ENCODE data around the gene AHCYL1. TPM values are rescaled to one million over a fixed set of nuclear protein-coding genes. Genes with fewer than 3 reads are reported as not detected.

Gene AHCYL1
- total RNA-seq, 1 donor from 2014 or later = 21.2 TPM

Other genes starting within 250 kb of the AHCYL1 start
- 80.3 TPM for gene GSTM3, start 243.7 kb upstream of the AHCYL1 start, total RNA-seq
- not detected for gene EPS8L3, start 220.8 kb upstream of the AHCYL1 start, total RNA-seq
- 1.6 TPM for gene CSF1, start 73.9 kb upstream of the AHCYL1 start, total RNA-seq
- gene STRIP1, start 49.9 kb downstream of the AHCYL1 start, total RNA-seq = 98.2 TPM
- gene ALX3, start 85.9 kb downstream of the AHCYL1 start, total RNA-seq = 0.41 TPM
- gene UBL4B, start 127.7 kb downstream of the AHCYL1 start, total RNA-seq = 0.41 TPM
- 16.7 TPM for gene SLC6A17, start 165.7 kb downstream of the AHCYL1 start, total RNA-seq
- 2.4 TPM for gene KCNC4, start 225.5 kb downstream of the AHCYL1 start, total RNA-seq

Data from frontal cortex (tissue), 1 donor.